Breast epithelium (tissue), 4 donors: ENCODE data around the gene BTAF1. TPM values are rescaled to one million over a fixed set of nuclear protein-coding genes. Genes with fewer than 3 reads are reported as not detected.

Experiments used
- DNase-seq, 2 donors: peaks; one replicate each; pipeline ENCODE4 v3.0.0-alpha.2; 2019; ENCODE audit warnings: low spot score in 2 of 2
- H3K27ac ChIP-seq, 2 donors: fragments of 200-600 bp; sonication (generic) in 1 of 2; one replicate each; pipeline ENCODE4 v1.5.1; 2016 to 2019; ENCODE audit warnings: mild to moderate bottlenecking in 1 of 2
- H3K27me3 ChIP-seq, 2 donors: fragments of 200-600 bp; sonication (generic) in 1 of 2; one replicate each; pipeline versions ENCODE4 v1.5.1 to v1.6.0; 2017 to 2019; ENCODE audit warnings: control low read depth in 1 of 2, mild to moderate bottlenecking in 1 of 2
- H3K36me3 ChIP-seq: fragments of 200-600 bp; one replicate; pipeline ENCODE4 v1.5.1; 2019
- H3K4me1 ChIP-seq, 2 donors: fragments of 200-600 bp; sonication (generic); one replicate each; pipeline ENCODE4 v1.5.1; 2016 to 2019; ENCODE audit warnings: control low read depth in 1 of 2
- H3K4me3 ChIP-seq, 3 donors: fragments of 200-600 bp; sonication (generic); 1 replicate in 2 of 3; 2 replicates in 1 of 3; pipeline ENCODE4 v1.5.1; 2016 to 2019; ENCODE audit warnings: mild to moderate bottlenecking in 3 of 3, moderate library complexity in 2 of 3
- H3K9me3 ChIP-seq, 2 donors: fragments of 200-600 bp; sonication (generic) in 1 of 2; one replicate each; pipeline ENCODE4 v1.5.1; 2016 to 2019; ENCODE audit warnings: control low read depth in 1 of 2
- POLR2A ChIP-seq: fragments of 450-650 bp; IDR thresholded peaks from one replicate; pipeline ENCODE4 v1.6.1; 2016; ENCODE audit warnings: antibody characterized with exemption, mild to moderate bottlenecking, moderate library complexity
- POLR2AphosphoS5 ChIP-seq, 3 donors: sonication (generic); formaldehyde crosslinking; IDR thresholded peaks; one replicate each; pipeline ENCODE4 v1.6.1; 2017; ENCODE audit warnings: antibody characterized with exemption in 3 of 3
- intact Hi-C: fragments of 100-400 bp; cut with DNase I; formaldehyde crosslinking; loops from one replicate; pipeline ENCODE4 v1.15.1; 2023; ENCODE audit warnings: low total_unique reads
- total RNA-seq, 3 donors: library from RNA; depleted of rRNA; stranded (reverse); fragments of >200 nt; gene quantifications; one replicate each; pipeline ENCODE4 v1.1.0, GENCODE V29; 2016
- TF ChIP-seq, protein P1 (sequence below), 3 donors: fragments of 450-650 bp; IDR thresholded peaks; one replicate each; pipeline ENCODE4 v1.5.1; 2016 to 2017; ENCODE audit warnings: antibody characterized with exemption in 3 of 3, mild to moderate bottlenecking in 3 of 3, moderate library complexity in 3 of 3

Gene BTAF1
- total RNA-seq, 3 donors from 2014 or later = 51.2 to 105 (median 64.2) TPM

- intact Hi-C loops = no loop called here
Measured at GRCh38 chr10:91924212-91925021, 847 bp downstream of the BTAF1 start.

DNA sequence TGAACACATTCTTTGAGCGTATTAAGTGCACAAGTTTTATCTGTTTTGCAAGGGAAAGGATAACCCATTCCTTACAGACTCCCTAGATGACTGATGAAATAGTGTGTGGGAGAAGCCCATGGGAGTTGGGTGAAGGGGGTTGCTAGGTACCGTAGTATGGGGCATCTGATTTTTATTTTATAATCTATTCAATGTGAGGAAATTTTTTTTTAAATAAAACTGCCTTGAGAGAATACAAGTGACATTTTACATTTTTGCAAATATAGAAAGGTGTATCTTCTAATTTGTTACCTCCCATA lies 1.4 kb downstream of the BTAF1 start:
- Histone ChIP-seq H3K27me3 (no peaks in the 10 kb centered on the region), H3K4me1 (no peaks in the 10 kb centered on the region), H3K36me3 (no peaks in the 10 kb centered on the region), H3K4me3 (peak overlapping the region; percentile 84 to 91 (median 87)), H3K27ac (no peak overlapping the region), H3K9me3 (no peaks in the 10 kb centered on the region)
- intact Hi-C loops = no loop called here
- TF ChIP-seq, protein P1, sequence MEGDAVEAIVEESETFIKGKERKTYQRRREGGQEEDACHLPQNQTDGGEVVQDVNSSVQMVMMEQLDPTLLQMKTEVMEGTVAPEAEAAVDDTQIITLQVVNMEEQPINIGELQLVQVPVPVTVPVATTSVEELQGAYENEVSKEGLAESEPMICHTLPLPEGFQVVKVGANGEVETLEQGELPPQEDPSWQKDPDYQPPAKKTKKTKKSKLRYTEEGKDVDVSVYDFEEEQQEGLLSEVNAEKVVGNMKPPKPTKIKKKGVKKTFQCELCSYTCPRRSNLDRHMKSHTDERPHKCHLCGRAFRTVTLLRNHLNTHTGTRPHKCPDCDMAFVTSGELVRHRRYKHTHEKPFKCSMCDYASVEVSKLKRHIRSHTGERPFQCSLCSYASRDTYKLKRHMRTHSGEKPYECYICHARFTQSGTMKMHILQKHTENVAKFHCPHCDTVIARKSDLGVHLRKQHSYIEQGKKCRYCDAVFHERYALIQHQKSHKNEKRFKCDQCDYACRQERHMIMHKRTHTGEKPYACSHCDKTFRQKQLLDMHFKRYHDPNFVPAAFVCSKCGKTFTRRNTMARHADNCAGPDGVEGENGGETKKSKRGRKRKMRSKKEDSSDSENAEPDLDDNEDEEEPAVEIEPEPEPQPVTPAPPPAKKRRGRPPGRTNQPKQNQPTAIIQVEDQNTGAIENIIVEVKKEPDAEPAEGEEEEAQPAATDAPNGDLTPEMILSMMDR (IDR thresholded peaks at IDR 0.05) = no peak
- TF ChIP-seq POLR2A = no peak
- no peak for TF ChIP-seq POLR2AphosphoS5 (IDR thresholded peaks at IDR 0.05)
- no peak for DNase-seq

More at GRCh38 chr10:91924212-91925021, 847 bp downstream of the BTAF1 start:
- Histone ChIP-seq H3K27me3 (no peaks in the 10 kb centered on the region), H3K4me1 (no peaks in the 10 kb centered on the region), H3K27ac (peak overlapping the region; percentile 98 to 99), H3K36me3 (no peaks in the 10 kb centered on the region), H3K9me3 (no peaks in the 10 kb centered on the region), H3K4me3 (peak overlapping the region; percentile 84 to 91 (median 87))
- TF ChIP-seq POLR2A (no peak), POLR2AphosphoS5 (IDR thresholded peaks at IDR 0.05) (no peak)
- TF ChIP-seq, protein P1 (IDR thresholded peaks at IDR 0.05) = no peak
- DNase-seq = no peak

DNA sequence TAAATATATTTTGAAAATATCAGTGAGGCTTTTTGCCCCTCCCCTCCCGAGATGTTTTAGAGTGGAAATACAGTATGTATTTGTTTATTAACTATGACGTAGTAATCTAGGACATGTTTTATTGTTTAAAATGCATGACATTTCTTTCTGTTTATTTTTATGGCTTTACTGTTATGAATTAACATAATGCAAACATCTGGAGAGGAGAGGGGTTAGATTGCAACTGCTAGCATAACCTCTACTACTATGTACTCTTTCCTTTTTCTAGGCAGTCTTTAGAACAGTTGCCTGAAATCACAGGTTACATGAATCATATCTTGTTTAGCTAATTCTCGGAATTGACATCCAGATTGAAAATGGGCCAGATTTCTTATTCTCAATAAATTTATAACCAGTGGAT lies 7.4 kb downstream of the BTAF1 start:
- H3K27me3 ChIP-seq = no peaks in the 10 kb centered on the region
- H3K36me3 ChIP-seq = no peaks in the 10 kb centered on the region
- DNase-seq = no peak
- no peaks in the 10 kb centered on the region for H3K9me3 ChIP-seq
- TF ChIP-seq POLR2A (no peak), POLR2AphosphoS5 (IDR thresholded peaks at IDR 0.05) (no peak)
- TF ChIP-seq, protein P1 (IDR thresholded peaks at IDR 0.05) = no peak
- no peak overlapping the region for H3K27ac ChIP-seq
- no peaks in the 10 kb centered on the region for H3K4me1 ChIP-seq
- H3K4me3 ChIP-seq = no peak overlapping the region
- intact Hi-C loops = no loop called here

- no peak for DNase-seq
- Histone ChIP-seq H3K9me3 (no peaks in the 10 kb centered on the region), H3K36me3 (no peaks in the 10 kb centered on the region), H3K4me1 (no peaks in the 10 kb centered on the region), H3K4me3 (no peak overlapping the region), H3K27ac (no peak overlapping the region), H3K27me3 (no peaks in the 10 kb centered on the region)
- no peak for TF ChIP-seq POLR2A
- TF ChIP-seq, protein P1 (IDR thresholded peaks at IDR 0.05) = no peak
- no peak for TF ChIP-seq POLR2AphosphoS5 (IDR thresholded peaks at IDR 0.05)
- intact Hi-C loops = no loop called here
Measured at GRCh38 chr10:91931526-91932190, 8.1 kb downstream of the BTAF1 start.

- Histone ChIP-seq H3K36me3 (no peaks in the 10 kb centered on the region), H3K9me3 (no peaks in the 10 kb centered on the region), H3K4me1 (no peaks in the 10 kb centered on the region), H3K27me3 (no peaks in the 10 kb centered on the region), H3K27ac (no peak overlapping the region), H3K4me3 (no peak overlapping the region)
- DNase-seq = no peak
- TF ChIP-seq, protein P1 (IDR thresholded peaks at IDR 0.05) = no peak
- TF ChIP-seq POLR2AphosphoS5 (IDR thresholded peaks at IDR 0.05) (no peak), POLR2A (no peak)
- intact Hi-C loops = no loop called here
Measured at GRCh38 chr10:91932737-91933136, 9.2 kb downstream of the BTAF1 start.
